GM12873 (cell line): ENCODE measurements around the gene NEU4.

Experiments
- TF ChIP-seq, protein P1 (sequence below): IDR thresholded peaks from 2 replicates; pipeline ENCODE4 v1.5.1; 2012; ENCODE audit warnings: low read depth, mild to moderate bottlenecking, moderate library complexity, low read length, control low read depth; ENCODE audit not compliant: insufficient read depth; ENCODE audit errors: missing control alignments

The NEU4 gene

DNA sequence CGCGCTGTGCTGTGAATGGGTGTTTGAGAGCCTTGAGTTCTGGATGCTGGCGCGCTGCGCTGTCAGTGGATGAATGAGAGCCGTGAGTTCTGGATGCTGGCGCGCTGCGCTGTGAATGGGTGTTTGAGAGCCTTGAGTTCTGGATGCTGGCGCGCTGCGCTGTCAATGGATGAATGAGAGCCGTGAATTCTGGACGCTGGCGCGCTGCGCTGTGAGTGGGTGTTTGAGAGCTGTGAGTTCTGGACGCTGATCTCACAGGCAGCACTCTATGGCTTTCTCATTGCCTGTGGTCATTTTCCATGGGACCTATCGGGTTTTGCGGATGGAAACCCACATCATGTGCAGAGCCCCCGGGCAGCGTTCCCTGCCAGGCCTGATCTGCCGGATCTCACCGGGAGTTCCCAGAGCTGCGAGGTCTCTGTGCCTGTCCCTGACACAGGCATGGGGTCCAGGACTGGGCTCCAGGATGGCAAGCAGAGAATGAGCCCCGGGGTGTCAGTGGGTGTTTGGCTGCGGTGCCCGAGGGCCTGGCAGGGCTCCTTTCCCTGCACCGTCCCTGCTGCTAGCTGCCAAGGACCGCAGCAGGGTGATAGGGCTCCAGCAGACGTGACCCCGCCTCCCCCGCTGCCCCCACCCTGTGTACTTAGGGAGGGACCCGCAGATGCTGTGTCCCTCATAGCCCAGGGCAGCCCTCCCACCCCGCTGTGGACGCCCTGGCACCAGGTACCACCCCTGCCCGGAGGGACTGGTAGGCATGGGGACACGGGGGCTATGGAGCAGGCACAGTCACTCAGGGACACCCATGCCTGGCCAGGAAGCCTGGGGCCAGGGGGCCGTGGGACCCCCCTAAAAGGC lies 40.0 kb downstream of the NEU4 start:
- TF ChIP-seq, protein P1, sequence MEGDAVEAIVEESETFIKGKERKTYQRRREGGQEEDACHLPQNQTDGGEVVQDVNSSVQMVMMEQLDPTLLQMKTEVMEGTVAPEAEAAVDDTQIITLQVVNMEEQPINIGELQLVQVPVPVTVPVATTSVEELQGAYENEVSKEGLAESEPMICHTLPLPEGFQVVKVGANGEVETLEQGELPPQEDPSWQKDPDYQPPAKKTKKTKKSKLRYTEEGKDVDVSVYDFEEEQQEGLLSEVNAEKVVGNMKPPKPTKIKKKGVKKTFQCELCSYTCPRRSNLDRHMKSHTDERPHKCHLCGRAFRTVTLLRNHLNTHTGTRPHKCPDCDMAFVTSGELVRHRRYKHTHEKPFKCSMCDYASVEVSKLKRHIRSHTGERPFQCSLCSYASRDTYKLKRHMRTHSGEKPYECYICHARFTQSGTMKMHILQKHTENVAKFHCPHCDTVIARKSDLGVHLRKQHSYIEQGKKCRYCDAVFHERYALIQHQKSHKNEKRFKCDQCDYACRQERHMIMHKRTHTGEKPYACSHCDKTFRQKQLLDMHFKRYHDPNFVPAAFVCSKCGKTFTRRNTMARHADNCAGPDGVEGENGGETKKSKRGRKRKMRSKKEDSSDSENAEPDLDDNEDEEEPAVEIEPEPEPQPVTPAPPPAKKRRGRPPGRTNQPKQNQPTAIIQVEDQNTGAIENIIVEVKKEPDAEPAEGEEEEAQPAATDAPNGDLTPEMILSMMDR: no peak

DNA sequence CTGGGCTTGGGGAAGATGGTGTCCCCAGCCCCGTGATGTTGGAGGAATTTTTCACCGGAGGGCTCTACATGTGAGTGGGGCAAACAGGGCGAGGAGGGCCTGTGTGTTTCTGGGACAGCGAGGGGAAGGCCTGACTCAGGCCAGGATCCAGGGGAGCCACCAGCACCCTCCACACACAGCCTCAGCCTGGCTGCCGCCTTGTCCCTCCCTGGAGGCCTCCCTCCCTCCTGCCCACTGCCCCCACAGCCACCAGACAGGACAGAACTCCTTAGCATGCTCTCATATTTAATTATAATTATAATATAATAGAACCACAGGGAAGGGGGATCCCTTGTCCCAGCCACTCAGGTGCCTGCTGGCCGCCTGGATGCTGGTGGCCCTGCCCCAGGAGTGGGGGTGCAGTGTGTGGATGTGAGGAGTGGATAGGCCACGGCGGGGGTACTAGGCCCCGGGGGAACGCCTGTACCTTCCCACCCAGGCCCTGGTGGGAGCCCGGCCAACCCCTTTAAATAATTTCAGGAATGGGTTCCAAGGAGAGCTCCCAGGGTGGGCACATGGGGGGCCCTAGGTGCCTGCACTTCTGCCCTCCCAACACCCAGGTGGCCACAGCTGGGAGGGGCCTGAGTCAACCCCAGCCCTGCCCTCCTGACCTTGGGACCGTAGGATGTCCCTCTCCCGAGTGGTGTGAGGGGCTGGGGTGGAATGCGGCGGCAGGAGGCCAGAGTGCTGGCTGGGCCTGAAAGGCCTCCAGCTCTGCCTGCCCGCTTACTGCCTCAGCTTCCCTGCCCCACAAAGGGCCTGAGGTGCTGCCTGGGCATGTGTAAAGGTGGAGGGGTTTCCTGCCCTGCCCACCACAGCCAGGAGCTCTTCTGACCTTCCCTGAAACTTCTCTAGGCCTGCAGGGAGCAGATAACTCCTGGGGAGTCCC lies 40.9 kb downstream of the NEU4 start:
- TF ChIP-seq, protein P1: no peak

GRCh38 chr2:241850544-241851324 lies 41.7 kb downstream of the NEU4 start:
- TF ChIP-seq, protein P1: no peak

DNA sequence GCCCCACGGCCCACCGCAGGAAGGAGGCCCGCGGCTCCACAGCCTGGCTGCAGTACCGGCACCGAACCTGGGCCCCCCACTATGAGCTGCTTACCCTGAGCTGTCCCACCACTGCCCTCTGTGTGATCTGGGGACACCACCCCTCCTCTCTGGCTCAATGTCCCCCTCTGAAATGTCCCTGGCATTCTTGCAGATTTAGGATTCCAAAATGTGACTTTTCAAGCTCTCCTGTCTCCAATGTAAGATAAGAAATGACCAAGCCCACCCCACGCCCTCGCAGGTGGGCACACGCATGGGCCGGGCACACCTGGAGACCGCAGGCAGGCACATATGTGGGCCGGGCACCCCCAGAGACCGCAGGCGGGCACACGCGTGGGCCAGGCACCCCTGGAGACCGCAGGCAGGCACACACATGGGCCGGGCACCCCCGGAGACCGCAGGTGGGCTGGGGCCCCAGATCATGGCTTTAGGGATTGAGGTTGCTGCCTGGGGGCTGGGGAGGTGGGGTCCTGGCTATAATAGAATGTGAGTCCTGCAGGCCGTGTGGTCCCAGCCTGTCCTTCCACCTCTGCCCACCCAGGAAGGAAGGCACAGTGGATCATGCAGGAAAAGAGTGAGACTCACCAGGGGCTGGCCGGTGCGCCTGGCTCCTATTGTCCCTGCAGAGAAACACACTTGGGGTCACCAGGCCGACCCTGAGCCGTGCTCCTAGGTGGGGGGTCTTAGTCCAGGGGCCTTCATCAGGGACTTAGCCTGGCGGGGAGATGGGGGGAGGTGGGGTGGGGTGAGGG lies 42.5 kb downstream of the NEU4 start:
- TF ChIP-seq, protein P1: no peak

GRCh38 chr2:241852116-241852980 lies 43.4 kb downstream of the NEU4 start:
- TF ChIP-seq, protein P1: no peak

DNA sequence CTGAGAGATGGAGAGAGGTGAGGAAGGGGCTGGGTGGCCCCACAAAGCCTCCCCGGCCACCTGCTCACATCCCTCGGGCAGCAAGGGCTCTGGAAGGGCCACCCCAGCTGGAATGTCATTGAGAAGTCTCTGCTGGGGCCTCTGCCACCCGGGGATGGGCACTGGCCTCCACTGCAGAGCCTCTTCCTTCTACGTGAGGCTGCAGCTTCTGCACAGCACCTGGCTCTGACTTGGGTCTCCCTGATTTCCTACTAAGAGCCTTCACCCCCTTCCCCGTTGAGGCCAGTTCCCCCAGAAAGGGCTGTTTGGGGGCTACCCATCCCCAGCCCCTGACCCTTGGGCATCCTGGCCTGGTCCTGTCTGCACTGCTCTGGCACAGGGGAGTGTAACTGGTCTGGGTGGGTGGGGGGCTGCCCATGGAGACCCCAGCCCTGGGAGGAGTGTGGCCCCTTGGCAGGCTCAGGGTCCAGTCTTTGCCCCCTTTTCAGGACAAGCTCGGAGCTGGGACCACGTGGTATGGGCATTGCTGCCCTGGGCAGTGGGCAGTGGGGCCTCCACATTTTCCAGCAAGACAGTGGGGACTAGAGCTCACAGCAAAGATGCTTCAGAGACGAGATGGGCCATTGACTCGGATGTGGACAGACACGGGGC lies 44.1 kb downstream of the NEU4 start:
- TF ChIP-seq, protein P1: no peak
